ENCODE results near the gene TRAPPC1. TPM values are rescaled to one million over a fixed set of nuclear protein-coding genes. Genes with fewer than 3 reads are reported as not detected.
A peak's percentile ranks its signal among the peaks of the same experiment; 100 is the strongest.

TRAPPC1 gene
- total RNA-seq, 4 donors from 2014 or later = 24.1 to 39.3 (median 36.8) TPM

DNA sequence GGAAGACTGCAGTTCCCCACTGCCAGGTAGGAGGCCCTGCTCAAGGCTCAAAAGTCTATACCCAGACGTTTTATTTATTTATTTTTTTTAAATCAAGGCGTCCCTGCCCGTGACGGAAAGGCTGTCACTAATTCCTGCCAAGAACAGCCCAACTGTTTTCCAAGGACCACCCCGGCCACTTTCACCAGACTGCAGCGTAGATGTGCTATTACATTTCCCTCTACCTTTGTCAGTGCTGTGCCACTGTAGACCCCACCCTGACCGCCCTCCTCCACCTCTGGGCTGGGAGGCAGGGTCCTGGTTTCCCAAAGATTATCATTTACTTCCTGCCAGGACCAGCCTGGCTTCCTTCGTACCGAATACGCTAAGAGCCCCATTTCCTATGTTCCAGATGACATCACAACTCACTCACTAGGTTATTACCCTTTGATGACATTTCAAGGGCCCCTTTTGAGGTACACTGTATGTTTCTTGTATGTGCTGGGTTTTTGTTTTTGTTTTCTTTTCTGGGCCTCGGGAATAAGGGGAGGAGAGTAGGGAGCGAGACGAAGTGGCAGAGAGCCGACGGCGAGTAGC lies 9.4 kb downstream of the TRAPPC1 start:
- peak overlapping the region; percentile 34 to 60 (median 50) for H3K4me3 ChIP-seq
- H3K27ac ChIP-seq = peak overlapping the region; percentile 74 to 88 (median 78)
- WGBS, 2 donors = 35% methylated on average over 16 of the region's 16 CpGs
- TF ChIP-seq POLR2A (IDR thresholded peaks at IDR 0.05) (no peak), EP300 (IDR thresholded peaks at IDR 0.05) (no peak)
- TF ChIP-seq, protein P1, sequence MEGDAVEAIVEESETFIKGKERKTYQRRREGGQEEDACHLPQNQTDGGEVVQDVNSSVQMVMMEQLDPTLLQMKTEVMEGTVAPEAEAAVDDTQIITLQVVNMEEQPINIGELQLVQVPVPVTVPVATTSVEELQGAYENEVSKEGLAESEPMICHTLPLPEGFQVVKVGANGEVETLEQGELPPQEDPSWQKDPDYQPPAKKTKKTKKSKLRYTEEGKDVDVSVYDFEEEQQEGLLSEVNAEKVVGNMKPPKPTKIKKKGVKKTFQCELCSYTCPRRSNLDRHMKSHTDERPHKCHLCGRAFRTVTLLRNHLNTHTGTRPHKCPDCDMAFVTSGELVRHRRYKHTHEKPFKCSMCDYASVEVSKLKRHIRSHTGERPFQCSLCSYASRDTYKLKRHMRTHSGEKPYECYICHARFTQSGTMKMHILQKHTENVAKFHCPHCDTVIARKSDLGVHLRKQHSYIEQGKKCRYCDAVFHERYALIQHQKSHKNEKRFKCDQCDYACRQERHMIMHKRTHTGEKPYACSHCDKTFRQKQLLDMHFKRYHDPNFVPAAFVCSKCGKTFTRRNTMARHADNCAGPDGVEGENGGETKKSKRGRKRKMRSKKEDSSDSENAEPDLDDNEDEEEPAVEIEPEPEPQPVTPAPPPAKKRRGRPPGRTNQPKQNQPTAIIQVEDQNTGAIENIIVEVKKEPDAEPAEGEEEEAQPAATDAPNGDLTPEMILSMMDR (IDR thresholded peaks at IDR 0.05) = no peak
- peaks cover 0 to 13% (median 5%) of the 10 kb centered on the region in 4 donors for H3K4me1 ChIP-seq
- peaks cover 0 to 3% (median 0%) of the 10 kb centered on the region in 3 donors for H3K36me3 ChIP-seq
- no peak for DNase-seq (ENCODE audit: low spot score in 2 of 2)
- H3K9me3 ChIP-seq = no peaks in the 10 kb centered on the region
- H3K27me3 ChIP-seq = no peaks in the 10 kb centered on the region

DNA sequence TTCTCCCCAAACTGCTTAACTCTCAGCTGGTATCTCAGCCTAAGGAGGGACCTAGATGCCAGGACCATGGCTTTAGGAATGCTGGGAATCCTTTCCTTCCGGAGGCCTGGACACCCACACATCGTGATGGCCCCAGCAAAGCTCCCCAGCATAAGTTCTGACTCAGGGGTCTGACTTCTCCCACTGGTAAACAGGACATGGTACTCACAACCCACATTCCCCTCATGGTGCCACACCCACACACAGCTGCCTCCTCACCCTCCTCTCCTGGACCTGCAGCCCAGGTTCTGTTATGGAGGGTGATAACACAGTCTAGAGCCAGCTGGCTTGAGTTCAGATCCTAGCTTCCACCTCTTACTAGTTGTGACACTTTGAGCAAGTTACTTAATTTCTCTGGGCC lies 14.9 kb downstream of the TRAPPC1 start:
- peaks cover 0 to 7% (median 0%) of the 10 kb centered on the region in 3 donors for H3K36me3 ChIP-seq
- no peaks in the 10 kb centered on the region for H3K9me3 ChIP-seq
- TF ChIP-seq, protein P1 (IDR thresholded peaks at IDR 0.05) = no peak
- TF ChIP-seq EP300 (IDR thresholded peaks at IDR 0.05) (no peak), POLR2A (IDR thresholded peaks at IDR 0.05) (no peak)
- H3K27ac ChIP-seq = peak overlapping the region; percentile 85 to 100 (median 96)
- H3K4me3 ChIP-seq = peak overlapping the region in 3 of 4 donors; percentile 60 to 73 (median 62)
- whole genome bisulfite sequencing, 2 donors = 5 to 28% methylated on average over 2 of the region's 2 CpGs
- no peaks in the 10 kb centered on the region for H3K27me3 ChIP-seq
- peaks cover 0 to 26% (median 11%) of the 10 kb centered on the region in 4 donors for H3K4me1 ChIP-seq
- no peak for DNase-seq (ENCODE audit: low spot score in 2 of 2)

DNA sequence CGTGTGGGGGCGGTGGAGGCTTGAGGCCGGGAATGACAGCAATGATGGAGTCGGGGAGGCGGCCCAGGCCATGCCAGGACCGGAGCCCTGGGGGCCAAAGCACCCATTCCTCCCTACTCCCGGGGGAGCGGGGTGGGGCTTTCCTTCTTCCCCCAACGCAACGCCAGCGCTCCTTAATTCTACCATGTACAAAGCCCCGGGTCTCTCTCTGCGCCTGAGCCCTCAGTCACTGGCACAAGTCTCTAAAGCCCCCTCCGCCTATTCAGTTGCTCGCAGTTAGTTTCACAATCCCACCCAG lies 15.4 kb downstream of the TRAPPC1 start:
- TF ChIP-seq EP300 (IDR thresholded peaks at IDR 0.05) (peak in 1 of 2 donors; percentile 15), POLR2A (IDR thresholded peaks at IDR 0.05) (no peak)
- 18% methylated on average over 15 of the region's 15 CpGs for WGBS, 2 donors
- Histone ChIP-seq H3K4me3 (peak overlapping the region; percentile 59 to 73 (median 61)), H3K27ac (peak overlapping the region; percentile 85 to 100 (median 96)), H3K4me1 (peaks cover 0 to 26% (median 11%) of the 10 kb centered on the region in 4 donors), H3K27me3 (no peaks in the 10 kb centered on the region), H3K36me3 (peaks cover 0 to 11% (median 0%) of the 10 kb centered on the region in 3 donors), H3K9me3 (no peaks in the 10 kb centered on the region)
- no peak for DNase-seq (ENCODE audit: low spot score in 2 of 2)

DNA sequence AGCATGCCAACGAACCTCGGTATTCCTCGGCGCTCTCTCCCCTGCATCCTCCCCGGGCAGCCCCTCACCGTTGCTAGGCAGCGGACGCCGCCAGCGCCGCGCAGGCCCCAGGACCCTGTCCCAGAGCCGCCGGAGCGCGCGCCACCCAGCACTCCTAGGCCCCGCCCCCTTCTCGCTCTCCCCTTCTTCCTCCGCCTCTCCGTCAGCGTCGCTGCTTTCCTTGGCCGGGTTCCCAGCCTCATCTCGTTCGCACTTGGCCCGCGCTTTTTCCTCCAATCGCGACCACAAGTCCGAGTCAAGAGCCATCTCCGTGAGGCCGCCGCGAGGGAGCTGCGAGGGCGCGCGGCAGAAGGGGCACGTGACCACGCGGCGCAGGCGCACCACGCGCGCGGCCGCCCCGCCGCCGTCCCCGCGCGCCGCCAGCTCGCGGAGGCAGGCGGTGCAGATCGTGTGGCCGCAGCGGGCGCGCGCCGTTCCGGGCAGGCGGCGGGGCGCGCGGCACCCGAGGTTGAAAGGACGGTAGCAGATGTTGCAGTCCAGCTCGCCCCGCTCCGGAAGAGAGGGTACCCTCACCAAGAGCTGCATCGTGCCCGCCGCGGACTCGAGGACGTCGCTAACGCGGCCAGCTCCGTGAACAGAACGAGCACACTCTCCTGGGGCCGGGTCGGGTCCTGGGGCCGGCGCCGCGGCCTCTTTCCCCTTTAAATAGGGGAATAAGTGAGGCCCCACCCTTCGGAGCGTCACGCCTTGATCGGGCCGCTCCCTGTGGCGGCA lies 15.9 kb downstream of the TRAPPC1 start, which contains the start of gene RNF227:
Gene RNF227 (minus strand): TSS at position 679 of the 774 bp plus-strand sequence. CDS start 94 bp downstream, at position 585.
- TF ChIP-seq POLR2A (IDR thresholded peaks at IDR 0.05) (peak; percentile 85 to 89), EP300 (IDR thresholded peaks at IDR 0.05) (peak in 1 of 2 donors; percentile 76)
- TF ChIP-seq, protein P1 (IDR thresholded peaks at IDR 0.05) = peak in 2 of 5 experiments; percentile 30 to 52
- Histone ChIP-seq H3K36me3 (peaks cover 0 to 17% (median 0%) of the 10 kb centered on the region in 3 donors), H3K9me3 (no peaks in the 10 kb centered on the region), H3K4me1 (peaks cover 0 to 26% (median 11%) of the 10 kb centered on the region in 4 donors), H3K27ac (peak within 1 kb of the TSS; percentile 85 to 100 (median 96)), H3K27me3 (no peaks in the 10 kb centered on the region), H3K4me3 (peak within 1 kb of the TSS; percentile 59 to 76 (median 61))
- WGBS, 2 donors = 0% methylated on average over 57 to 61 of the region's 100 CpGs
- DNase-seq (ENCODE audit: low spot score in 2 of 2) = peak; percentile 85 to 90

DNA sequence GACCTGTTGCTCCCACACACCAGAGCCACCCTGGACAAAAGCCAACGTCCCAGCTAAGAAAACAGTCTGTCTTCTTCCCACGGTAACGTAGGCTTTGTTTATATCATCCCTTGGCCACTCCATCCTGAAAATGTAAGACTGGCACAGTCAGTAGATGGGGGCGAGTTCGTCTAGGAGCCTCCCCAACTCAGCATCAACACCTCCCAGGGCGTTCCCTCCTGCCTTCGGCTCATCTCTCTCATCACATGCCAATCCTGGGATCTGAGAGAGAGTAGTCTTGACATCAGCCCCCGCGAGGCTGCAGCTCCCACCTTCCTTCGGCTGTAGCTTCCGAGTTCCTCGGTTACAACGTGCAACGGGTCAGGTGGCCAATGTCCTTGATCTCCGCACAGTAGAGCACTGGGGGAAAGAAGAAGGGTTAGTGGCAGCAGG lies 16.6 kb downstream of the TRAPPC1 start:
- Histone ChIP-seq H3K4me3 (peak overlapping the region; percentile 59 to 76 (median 61)), H3K36me3 (peaks cover 0 to 23% (median 0%) of the 10 kb centered on the region in 3 donors), H3K9me3 (no peaks in the 10 kb centered on the region), H3K27me3 (no peaks in the 10 kb centered on the region), H3K4me1 (peaks cover 0 to 26% (median 11%) of the 10 kb centered on the region in 4 donors), H3K27ac (peak overlapping the region; percentile 85 to 100 (median 96))
- 1 to 4% methylated on average over 15 of the region's 15 CpGs for WGBS, 2 donors
- peak in 1 of 2 donors; percentile 52 for DNase-seq (ENCODE audit: low spot score in 2 of 2)
- TF ChIP-seq EP300 (IDR thresholded peaks at IDR 0.05) (no peak), POLR2A (IDR thresholded peaks at IDR 0.05) (no peak)
- TF ChIP-seq, protein P1 (IDR thresholded peaks at IDR 0.05) = no peak
